H1 (cell line): Measurements from ENCODE around the gene ZNF555.

Source experiments
- CREB1 ChIP-seq: IDR thresholded peaks from 2 replicates; pipeline ENCODE4 v1.6.1; 2012; ENCODE audit warnings: inconsistent platforms
- CTBP2 ChIP-seq: IDR thresholded peaks from 2 replicates; pipeline ENCODE4 v1.7.0; 2011; ENCODE audit warnings: borderline replicate concordance, mild to moderate bottlenecking, moderate library complexity, mixed read lengths, low read length; ENCODE audit not compliant: insufficient read depth, insufficient read length
- CTCF ChIP-seq, 3 experiments: IDR thresholded peaks; 1 replicate in 2 of 3; 2 replicates in 1 of 3; pipeline versions ENCODE4 v1.5.1 to v1.6.1; 2011; ENCODE audit warnings: low read length in 3 of 3, mild to moderate bottlenecking in 3 of 3, inconsistent platforms in 2 of 3, low read depth in 1 of 3, moderate library complexity in 1 of 3; ENCODE audit not compliant: insufficient read depth in 1 of 3; ENCODE audit errors: control extremely low read depth in 1 of 3
- EZH2 ChIP-seq: fragments of 200-600 bp; sonication (generic); IDR thresholded peaks from 2 replicates; pipeline ENCODE4 v1.7.1; 2012; ENCODE audit warnings: low read depth, mild to moderate bottlenecking, moderate library complexity, low read length, inconsistent platforms; ENCODE audit not compliant: severe bottlenecking
- FOSL1 ChIP-seq: IDR thresholded peaks from 2 replicates; pipeline ENCODE4 v1.6.1; 2011; ENCODE audit warnings: mild to moderate bottlenecking, low read depth, low read length, moderate library complexity; ENCODE audit not compliant: insufficient read depth
- MAFK ChIP-seq: IDR thresholded peaks from 2 replicates; pipeline ENCODE4 v1.6.1; 2012; ENCODE audit warnings: low read depth, mild to moderate bottlenecking, improper control_type of control experiment, low read length
- RFX5 ChIP-seq: IDR thresholded peaks from 2 replicates; pipeline ENCODE4 v1.6.1; 2011; ENCODE audit warnings: low read depth, low read length, improper control_type of control experiment, borderline replicate concordance
- YY1 ChIP-seq: IDR thresholded peaks from 2 replicates; pipeline ENCODE4 v1.6.1; 2011; ENCODE audit warnings: low read depth, mild to moderate bottlenecking, low read length
- TF ChIP-seq, protein P1 (sequence below): IDR thresholded peaks from 2 replicates; pipeline ENCODE4 v1.6.1; 2011; ENCODE audit warnings: low read length, improper control_type of control experiment

DNA sequence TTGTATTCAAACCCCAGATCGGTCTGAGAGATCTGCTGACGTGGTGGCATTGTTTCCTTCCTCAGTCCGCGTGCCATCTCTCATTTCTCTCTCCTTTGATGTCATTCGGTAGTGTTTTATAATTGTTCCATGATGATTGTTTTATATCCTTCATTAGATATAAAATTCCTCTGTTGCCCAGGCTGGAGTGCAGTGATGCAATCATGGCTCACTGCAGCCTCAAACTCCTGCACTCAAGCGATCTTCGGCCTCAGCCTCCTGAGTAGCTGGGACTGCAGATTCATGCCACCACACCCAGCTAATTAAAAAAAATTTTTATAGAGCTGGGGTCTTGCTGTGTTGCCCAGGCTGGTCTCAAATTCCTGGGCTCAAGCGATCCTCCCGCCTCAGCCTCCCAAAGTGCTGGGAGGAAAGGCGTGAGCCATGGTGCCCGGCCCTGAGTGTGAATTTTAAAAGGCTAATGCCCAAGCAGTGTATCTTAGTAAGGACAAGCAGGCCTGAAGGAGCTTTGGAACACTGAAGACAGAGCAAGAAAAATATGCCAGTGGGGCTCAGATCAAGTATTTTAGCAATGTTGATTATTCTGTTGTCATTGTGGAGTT, 64.7 kb downstream of the ZNF555 start:
- TF ChIP-seq CREB1, result no peak
- TF ChIP-seq CTCF (IDR thresholded peaks at IDR 0.05; ENCODE audit: control extremely low read depth in 1 of 3, insufficient read depth in 1 of 3, low read depth in 1 of 3, low read length in 3 of 3), result no peak
- TF ChIP-seq EZH2, result no peak
- TF ChIP-seq MAFK, result no peak
- no peak for TF ChIP-seq CTBP2
- TF ChIP-seq RFX5, result no peak
- TF ChIP-seq YY1, result no peak
- TF ChIP-seq, protein P1, sequence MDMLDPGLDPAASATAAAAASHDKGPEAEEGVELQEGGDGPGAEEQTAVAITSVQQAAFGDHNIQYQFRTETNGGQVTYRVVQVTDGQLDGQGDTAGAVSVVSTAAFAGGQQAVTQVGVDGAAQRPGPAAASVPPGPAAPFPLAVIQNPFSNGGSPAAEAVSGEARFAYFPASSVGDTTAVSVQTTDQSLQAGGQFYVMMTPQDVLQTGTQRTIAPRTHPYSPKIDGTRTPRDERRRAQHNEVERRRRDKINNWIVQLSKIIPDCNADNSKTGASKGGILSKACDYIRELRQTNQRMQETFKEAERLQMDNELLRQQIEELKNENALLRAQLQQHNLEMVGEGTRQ, result no peak
- TF ChIP-seq FOSL1, result no peak
